Upper lobe of left lung (tissue), 6 donors: ENCODE measurements around the gene GALNT18. TPM values are rescaled to one million over a fixed set of nuclear protein-coding genes. Genes with fewer than 3 reads are reported as not detected.

Experiments used
- ATAC-seq, 2 donors: fragments of 200-7000 bp; cut with Tn5 transposase; one replicate each; pipeline ENCODE4 v1.9.1; 2022; ENCODE audit warnings: mild to moderate bottlenecking in 2 of 2, moderate library complexity in 2 of 2; ENCODE audit not compliant: low FRiP score in 2 of 2
- DNase-seq, 2 donors: peaks; one replicate each; pipeline ENCODE4 v3.0.0-alpha.2; 2019 to 2020
- H3K27ac ChIP-seq, 4 donors: fragments of 200-600 bp; sonication (generic); one replicate each; pipeline ENCODE4 v1.5.1; 2016 to 2019
- H3K27me3 ChIP-seq, 4 donors: fragments of 200-600 bp; sonication (generic); one replicate each; pipeline ENCODE4 v1.5.1; 2017 to 2019
- H3K36me3 ChIP-seq, 4 donors: fragments of 200-600 bp; sonication (generic); one replicate each; pipeline ENCODE4 v1.5.1; 2016 to 2019
- H3K4me1 ChIP-seq, 4 donors: fragments of 200-600 bp; sonication (generic); one replicate each; pipeline ENCODE4 v1.5.1; 2018 to 2019
- H3K4me3 ChIP-seq, 4 donors: fragments of 200-600 bp; sonication (generic); one replicate each; pipeline ENCODE4 v1.5.1; 2017 to 2019; ENCODE audit warnings: mild to moderate bottlenecking in 2 of 4, moderate library complexity in 1 of 4
- H3K9me3 ChIP-seq, 4 donors: fragments of 200-600 bp; sonication (generic); one replicate each; pipeline ENCODE4 v1.5.1; 2018 to 2019
- CTCF ChIP-seq, 6 experiments: fragments of 450-650 bp in 4 of 6; fragments of 200-600 bp in 2 of 6; sonication (generic) in 2 of 6; IDR thresholded peaks; one replicate each; pipeline ENCODE4 v1.5.1; 2016 to 2019; ENCODE audit warnings: antibody characterized with exemption in 6 of 6
- EP300 ChIP-seq, 4 donors: sonication (generic); formaldehyde crosslinking; IDR thresholded peaks; one replicate each; pipeline ENCODE4 v1.5.1; 2017; ENCODE audit warnings: antibody characterized with exemption in 4 of 4, control low read depth in 2 of 4
- POLR2A ChIP-seq, 4 donors: fragments of 450-650 bp; IDR thresholded peaks; one replicate each; pipeline ENCODE4 v1.5.1; 2016 to 2017; ENCODE audit warnings: antibody characterized with exemption in 4 of 4, mild to moderate bottlenecking in 2 of 4
- POLR2AphosphoS5 ChIP-seq, 2 donors: sonication (generic); formaldehyde crosslinking; IDR thresholded peaks; one replicate each; pipeline ENCODE4 v1.5.1; 2017; ENCODE audit warnings: antibody characterized with exemption in 2 of 2
- WGBS, 2 donors: methylation state at CpG; one replicate each; pipeline ENCODE4 v1.1.5; 2017 to 2018; 5-methylcytosine and 5-hydroxymethylcytosine counted together
- total RNA-seq, 6 donors: library from RNA; depleted of rRNA in 4 of 6; stranded (reverse); fragments of >200 nt in 4 of 6; gene quantifications; one replicate each; pipeline versions ENCODE4 v1.1.0 to v1.2.1, GENCODE V29; 2016 to 2021
- donor health status: DM: no; HTN: no; CAD: no; lungs with moderate emphysema.
- donor health status: DM: no; HTN: yes; CAD: no; lungs with severe emphysema.

The GALNT18 gene
- total RNA-seq, 6 donors from 2014 or later, result 48.2 to 115 (median 61.8) TPM

GRCh38 chr11:11420191-11420898 lies 201.5 kb downstream of the GALNT18 start:
- H3K36me3 ChIP-seq, result no peaks in the 10 kb centered on the region
- H3K27ac ChIP-seq, result peak overlapping the region in 1 of 4 donors; percentile 28
- WGBS, 2 donors, result 81% methylated on average over 4 of the region's 4 CpGs
- ATAC-seq (no peak), DNase-seq (no peak)
- no peak for TF ChIP-seq POLR2AphosphoS5 (IDR thresholded peaks at IDR 0.05)
- no peak for TF ChIP-seq POLR2A (IDR thresholded peaks at IDR 0.05)
- TF ChIP-seq CTCF (IDR thresholded peaks at IDR 0.05), result no peak
- no peak for TF ChIP-seq EP300 (IDR thresholded peaks at IDR 0.05)
- H3K9me3 ChIP-seq, result no peaks in the 10 kb centered on the region
- no peak overlapping the region for H3K4me3 ChIP-seq
- H3K27me3 ChIP-seq, result no peaks in the 10 kb centered on the region
- peaks cover 26 to 46% (median 30%) of the 10 kb centered on the region in 4 donors for H3K4me1 ChIP-seq

- no peak for TF ChIP-seq EP300 (IDR thresholded peaks at IDR 0.05)
- no peak for TF ChIP-seq CTCF (IDR thresholded peaks at IDR 0.05)
- no peak for TF ChIP-seq POLR2AphosphoS5 (IDR thresholded peaks at IDR 0.05)
- no peak for TF ChIP-seq POLR2A (IDR thresholded peaks at IDR 0.05)
- Histone ChIP-seq H3K27ac (no peak overlapping the region), H3K4me3 (no peak overlapping the region), H3K4me1 (peaks cover 26 to 46% (median 30%) of the 10 kb centered on the region in 4 donors), H3K9me3 (no peaks in the 10 kb centered on the region), H3K27me3 (no peaks in the 10 kb centered on the region), H3K36me3 (no peaks in the 10 kb centered on the region)
- no peak for ATAC-seq
- WGBS, 2 donors, result 69 to 78% methylated on average over 3 of the region's 3 CpGs
- DNase-seq, result no peak
These were observed 202.1 kb downstream of the GALNT18 start for GRCh38 chr11:11419747-11420146.

GRCh38 chr11:11416917-11417316 lies 204.9 kb downstream of the GALNT18 start:
- Histone ChIP-seq H3K4me1 (peaks cover 23 to 36% (median 27%) of the 10 kb centered on the region in 4 donors), H3K27ac (no peak overlapping the region), H3K9me3 (no peaks in the 10 kb centered on the region), H3K4me3 (no peak overlapping the region), H3K27me3 (no peaks in the 10 kb centered on the region), H3K36me3 (no peaks in the 10 kb centered on the region)
- DNase-seq (no peak), ATAC-seq (no peak)
- TF ChIP-seq CTCF (IDR thresholded peaks at IDR 0.05), result no peak
- TF ChIP-seq POLR2A (IDR thresholded peaks at IDR 0.05), result no peak
- TF ChIP-seq POLR2AphosphoS5 (IDR thresholded peaks at IDR 0.05), result no peak
- TF ChIP-seq EP300 (IDR thresholded peaks at IDR 0.05), result no peak
- 45 to 54% methylated on average over 4 of the region's 4 CpGs for WGBS, 2 donors

- Histone ChIP-seq H3K36me3 (no peaks in the 10 kb centered on the region), H3K4me3 (no peak overlapping the region), H3K27me3 (no peaks in the 10 kb centered on the region), H3K27ac (no peak overlapping the region), H3K9me3 (no peaks in the 10 kb centered on the region), H3K4me1 (peaks cover 21 to 32% (median 26%) of the 10 kb centered on the region in 4 donors)
- peak in 1 of 2 donors; percentile 59 for ATAC-seq
- WGBS, 2 donors, result 56 to 58% methylated on average over 5 of the region's 5 CpGs
- DNase-seq, result no peak
- no peak for TF ChIP-seq CTCF (IDR thresholded peaks at IDR 0.05)
- TF ChIP-seq POLR2AphosphoS5 (IDR thresholded peaks at IDR 0.05), result no peak
- no peak for TF ChIP-seq EP300 (IDR thresholded peaks at IDR 0.05)
- no peak for TF ChIP-seq POLR2A (IDR thresholded peaks at IDR 0.05)
These were observed 205.3 kb downstream of the GALNT18 start for GRCh38 chr11:11416502-11416901.

GRCh38 chr11:11415901-11416300 lies 205.9 kb downstream of the GALNT18 start:
- Histone ChIP-seq H3K4me1 (peaks cover 15 to 29% (median 23%) of the 10 kb centered on the region in 4 donors), H3K36me3 (no peaks in the 10 kb centered on the region), H3K9me3 (no peaks in the 10 kb centered on the region), H3K27ac (no peak overlapping the region), H3K4me3 (no peak overlapping the region), H3K27me3 (no peaks in the 10 kb centered on the region)
- ATAC-seq (no peak), DNase-seq (no peak)
- no peak for TF ChIP-seq CTCF (IDR thresholded peaks at IDR 0.05)
- WGBS, 2 donors, result 42 to 45% methylated on average over 4 of the region's 4 CpGs
